Measurements from ENCODE around the gene SGMS1.
A peak's percentile ranks its signal among the peaks of the same experiment; 100 is the strongest.

GRCh38 chr10:50624866-50625501 lies 1.2 kb upstream of the SGMS1 start:
- TF ChIP-seq CTCF (IDR thresholded peaks at IDR 0.05), result peak; percentile 54
- no peak for TF ChIP-seq EZH2phosphoT487 (IDR thresholded peaks at IDR 0.05)
- no peak for TF ChIP-seq EZH2 (IDR thresholded peaks at IDR 0.05)

All from neural progenitor cell (in vitro differentiated cells).